BJ (cell line): ENCODE data around the gene GRAMD2B. TPM values are rescaled to one million over a fixed set of nuclear protein-coding genes. Genes with fewer than 3 reads are reported as not detected.

ENCODE experiments used
- CTCF ChIA-PET: fragments of 350-600 bp; formaldehyde crosslinking; extraction: SDS; loops from one replicate; lab custom pipeline; 2021; ENCODE audit warnings: antibody characterized with exemption, inconsistent platforms; lab: Yijun Ruan, JAX
- POLR2A ChIA-PET: fragments of 300-600 bp; sonication (Branson Sonifier 250); formaldehyde crosslinking; extraction: SDS; loops from one replicate; lab custom pipeline; 2021; ENCODE audit warnings: antibody characterized with exemption; lab: Charles Lee
- DNase-seq: peaks from one replicate; pipeline ENCODE4 v3.0.0-alpha.2; 2011; ENCODE audit warnings: low read depth
- H3K27me3 ChIP-seq: 2 replicates; pipeline ENCODE4 v1.6.0; 2011; ENCODE audit warnings: low read length; ENCODE audit not compliant: control insufficient read depth, insufficient read depth
- H3K36me3 ChIP-seq: 2 replicates; pipeline ENCODE4 v1.5.1; 2011; ENCODE audit warnings: low read length; ENCODE audit not compliant: control insufficient read depth, insufficient read depth
- H3K4me3 ChIP-seq: 2 replicates; pipeline ENCODE4 v1.5.1; 2011; ENCODE audit warnings: low read depth, mild to moderate bottlenecking, control low read depth, low read length
- CTCF ChIP-seq: IDR thresholded peaks from 2 replicates; pipeline ENCODE4 v1.5.1; 2011; ENCODE audit warnings: low read depth, mild to moderate bottlenecking, control low read depth, inconsistent platforms, low read length, moderate library complexity; ENCODE audit not compliant: insufficient read depth
- polyA plus RNA-seq: library from polyadenylated mRNA; depleted of rRNA; stranded (reverse); fragments of >200 nt; gene quantifications from 2 replicates; pipeline ENCODE4 v1.2.3, GENCODE V29; 2011

Gene GRAMD2B
- polyA plus RNA-seq, 1 experiment = 77.9 TPM

GRCh38 chr5:126535856-126536545 lies 112.8 kb downstream of the GRAMD2B start:
- TF ChIP-seq CTCF = no peak
- ChIA-PET CTCF (interaction anchor here (1.1 to 3.4 kb wide), 5 partner anchors 8 to 185 kb away, joined by 3 to 11 read pairs (median 3); partner anchors contain the start of gene GRAMD2B), POLR2A (no interaction called here)
- DNase-seq = no peak
- H3K36me3 ChIP-seq = no peaks in the 10 kb centered on the region
- H3K27me3 ChIP-seq = no peaks in the 10 kb centered on the region
- H3K4me3 ChIP-seq = no peak overlapping the region

- no peak for DNase-seq
- H3K27me3 ChIP-seq = no peaks in the 10 kb centered on the region
- no peaks in the 10 kb centered on the region for H3K36me3 ChIP-seq
- no peak overlapping the region for H3K4me3 ChIP-seq
- CTCF ChIA-PET = interaction anchor here (1.3 to 3.4 kb wide), 4 partner anchors 9 to 178 kb away, joined by 3 to 15 read pairs (median 7); partner anchors contain the start of gene GRAMD2B
- POLR2A ChIA-PET = no interaction called here
- peak; percentile 29; the same call in 1 of the 2 replicates for TF ChIP-seq CTCF
Measured at GRCh38 chr5:126536874-126537273, 113.7 kb downstream of the GRAMD2B start.

- H3K27me3 ChIP-seq = no peaks in the 10 kb centered on the region
- peaks cover under 1% of the 10 kb centered on the region for H3K36me3 ChIP-seq
- ChIA-PET CTCF (interaction anchor here (0.6 to 6.8 kb wide), 24 partner anchors 8 to 629 kb away, joined by 3 to 52 read pairs (median 4); partner anchors contain the start of genes GRAMD2B and PHAX), POLR2A (interaction anchor here (0.5 to 0.6 kb wide), 3 partner anchors 19 to 216 kb away, joined by 3 to 12 read pairs (median 6); no protein-coding TSS in a partner anchor)
- no peak for TF ChIP-seq CTCF
- DNase-seq = no peak
- no peak overlapping the region for H3K4me3 ChIP-seq
Measured at GRCh38 chr5:126538579-126538978, 115.4 kb downstream of the GRAMD2B start.

GRCh38 chr5:126540631-126541030 lies 117.4 kb downstream of the GRAMD2B start:
- H3K4me3 ChIP-seq = no peak overlapping the region
- DNase-seq = no peak
- H3K27me3 ChIP-seq = no peaks in the 10 kb centered on the region
- no peak for TF ChIP-seq CTCF
- peaks cover 2% of the 10 kb centered on the region for H3K36me3 ChIP-seq
- CTCF ChIA-PET = interaction anchor here (0.7 to 6.8 kb wide), 10 partner anchors 9 to 1669 kb away, joined by 3 to 52 read pairs (median 7); partner anchors contain the start of gene PHAX
- POLR2A ChIA-PET = no interaction called here

GRCh38 chr5:126542441-126542840 lies 119.2 kb downstream of the GRAMD2B start:
- no peaks in the 10 kb centered on the region for H3K27me3 ChIP-seq
- ChIA-PET POLR2A (no interaction called here), CTCF (interaction anchor here (0.6 to 6.8 kb wide), 5 partner anchors 14 to 204 kb away, joined by 3 to 52 read pairs (median 3); no protein-coding TSS in a partner anchor)
- no peak for TF ChIP-seq CTCF
- peaks cover 9% of the 10 kb centered on the region for H3K36me3 ChIP-seq
- H3K4me3 ChIP-seq = no peak overlapping the region
- no peak for DNase-seq
